Activated naive CD8-positive, alpha-beta T cell (primary cell): Measurements from ENCODE around the gene DRC3.

Source experiments
- H3K27ac Mint-ChIP-seq: one replicate; pipeline ENCODE4 v1.8.0; 2021; ENCODE audit warnings: mixed read lengths
- H3K27me3 Mint-ChIP-seq: one replicate; pipeline ENCODE4 v1.8.0; 2021; ENCODE audit warnings: mixed read lengths
- H3K36me3 Mint-ChIP-seq: one replicate; pipeline ENCODE4 v1.8.0; 2021; ENCODE audit warnings: mixed read lengths
- H3K4me1 Mint-ChIP-seq: one replicate; pipeline ENCODE4 v1.8.0; 2021; ENCODE audit warnings: low read depth, mixed read lengths
- H3K4me3 Mint-ChIP-seq: one replicate; pipeline ENCODE4 v1.8.0; 2021; ENCODE audit warnings: mild to moderate bottlenecking, mixed read lengths
- H3K9me3 Mint-ChIP-seq: one replicate; pipeline ENCODE4 v1.8.0; 2021; ENCODE audit warnings: low read depth, mixed read lengths

DRC3 gene

GRCh38 chr17:18006495-18007239 is 34.0 kb downstream of the DRC3 start:
- Mint-ChIP-seq H3K27ac (no peak overlapping the region), H3K9me3 (no peaks in the 10 kb centered on the region), H3K4me1 (no peaks in the 10 kb centered on the region), H3K36me3 (peaks cover 13% of the 10 kb centered on the region), H3K4me3 (no peak overlapping the region), H3K27me3 (no peaks in the 10 kb centered on the region)

- Mint-ChIP-seq H3K27me3 (no peaks in the 10 kb centered on the region), H3K4me1 (no peaks in the 10 kb centered on the region), H3K27ac (no peak overlapping the region), H3K4me3 (no peak overlapping the region), H3K9me3 (no peaks in the 10 kb centered on the region), H3K36me3 (peaks cover 16% of the 10 kb centered on the region)
Measured at GRCh38 chr17:18008496-18009268, 36.0 kb downstream of the DRC3 start.

GRCh38 chr17:18009609-18010420 is 37.2 kb downstream of the DRC3 start:
- Mint-ChIP-seq H3K27ac (no peak overlapping the region), H3K36me3 (peaks cover 16% of the 10 kb centered on the region), H3K27me3 (no peaks in the 10 kb centered on the region), H3K4me1 (no peaks in the 10 kb centered on the region), H3K9me3 (no peaks in the 10 kb centered on the region), H3K4me3 (no peak overlapping the region)

DNA sequence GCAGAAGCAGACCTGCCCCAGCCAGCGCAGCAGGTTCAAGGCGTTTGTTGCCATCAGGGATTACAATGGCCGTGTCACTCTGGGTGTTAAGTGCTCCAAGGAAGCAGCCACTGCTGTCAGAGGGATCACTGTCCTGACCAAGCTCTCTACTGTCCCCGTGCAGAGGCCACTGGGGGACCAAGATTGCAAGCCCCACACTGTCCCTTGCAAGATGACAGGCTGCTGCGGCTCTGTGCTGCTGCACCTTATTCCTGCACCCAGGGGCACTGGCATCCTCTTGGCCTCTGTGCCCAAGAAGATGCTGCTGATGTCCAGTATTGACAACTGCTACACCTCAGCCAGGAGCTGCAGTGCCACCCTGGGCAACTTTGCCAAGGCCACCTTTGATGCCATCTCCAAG is 38.6 kb downstream of the DRC3 start:
- no peak overlapping the region for H3K27ac Mint-ChIP-seq
- H3K4me1 Mint-ChIP-seq = no peaks in the 10 kb centered on the region
- H3K9me3 Mint-ChIP-seq = no peaks in the 10 kb centered on the region
- no peaks in the 10 kb centered on the region for H3K27me3 Mint-ChIP-seq
- H3K4me3 Mint-ChIP-seq = no peak overlapping the region
- H3K36me3 Mint-ChIP-seq = peaks cover 18% of the 10 kb centered on the region

GRCh38 chr17:18014006-18014405 is 41.3 kb downstream of the DRC3 start:
- Mint-ChIP-seq H3K4me1 (no peaks in the 10 kb centered on the region), H3K27ac (no peak overlapping the region), H3K27me3 (no peaks in the 10 kb centered on the region), H3K36me3 (peaks cover 14% of the 10 kb centered on the region), H3K9me3 (no peaks in the 10 kb centered on the region), H3K4me3 (no peak overlapping the region)

- Mint-ChIP-seq H3K27ac (no peak overlapping the region), H3K36me3 (peaks cover 9% of the 10 kb centered on the region)
Measured at GRCh38 chr17:18015593-18015992, 42.9 kb downstream of the DRC3 start.

DNA sequence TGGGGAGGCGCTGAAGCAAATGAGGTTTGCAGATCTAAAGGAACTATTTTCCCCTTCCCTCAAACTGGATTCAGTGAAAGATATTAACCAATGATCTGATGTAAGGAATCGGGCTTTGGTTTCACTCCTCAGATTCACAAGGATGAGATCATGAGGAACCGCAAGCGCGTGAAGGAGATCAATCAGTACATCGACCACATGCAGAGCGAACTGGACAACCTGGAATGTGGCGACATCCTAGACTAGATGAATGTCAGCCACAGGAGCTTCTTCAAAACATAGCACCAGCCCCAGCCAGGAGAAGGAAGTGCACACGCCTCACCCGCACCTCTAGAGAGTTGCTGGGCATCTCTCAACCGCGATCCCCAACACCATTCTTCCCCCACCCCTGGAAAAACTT is 43.8 kb downstream of the DRC3 start:
- Mint-ChIP-seq H3K27ac (no peak overlapping the region), H3K9me3 (no peaks in the 10 kb centered on the region), H3K4me3 (no peak overlapping the region), H3K27me3 (no peaks in the 10 kb centered on the region), H3K36me3 (peaks cover 9% of the 10 kb centered on the region), H3K4me1 (no peaks in the 10 kb centered on the region)

More at GRCh38 chr17:18015593-18015992, 42.9 kb downstream of the DRC3 start:
- Mint-ChIP-seq H3K4me3 (no peak overlapping the region), H3K9me3 (no peaks in the 10 kb centered on the region), H3K4me1 (no peaks in the 10 kb centered on the region), H3K27me3 (no peaks in the 10 kb centered on the region)

- no peak overlapping the region for H3K4me3 Mint-ChIP-seq
- no peaks in the 10 kb centered on the region for H3K9me3 Mint-ChIP-seq
- H3K36me3 Mint-ChIP-seq = peaks cover 9% of the 10 kb centered on the region
- no peaks in the 10 kb centered on the region for H3K4me1 Mint-ChIP-seq
- H3K27ac Mint-ChIP-seq = no peak overlapping the region
- no peaks in the 10 kb centered on the region for H3K27me3 Mint-ChIP-seq
Measured at GRCh38 chr17:18017958-18018357, 45.3 kb downstream of the DRC3 start.

GRCh38 chr17:18018411-18018921 is 45.8 kb downstream of the DRC3 start:
- H3K4me3 Mint-ChIP-seq = no peak overlapping the region
- no peak overlapping the region for H3K27ac Mint-ChIP-seq

GRCh38 chr17:18019838-18020154 is 47.1 kb downstream of the DRC3 start:
- Mint-ChIP-seq H3K27me3 (no peaks in the 10 kb centered on the region), H3K36me3 (peaks cover 7% of the 10 kb centered on the region), H3K9me3 (no peaks in the 10 kb centered on the region), H3K4me1 (no peaks in the 10 kb centered on the region), H3K4me3 (no peak overlapping the region), H3K27ac (no peak overlapping the region)

More at GRCh38 chr17:18018411-18018921, 45.8 kb downstream of the DRC3 start:
- H3K9me3 Mint-ChIP-seq = no peaks in the 10 kb centered on the region
- peaks cover 7% of the 10 kb centered on the region for H3K36me3 Mint-ChIP-seq
- H3K4me1 Mint-ChIP-seq = no peaks in the 10 kb centered on the region
- no peaks in the 10 kb centered on the region for H3K27me3 Mint-ChIP-seq

DNA sequence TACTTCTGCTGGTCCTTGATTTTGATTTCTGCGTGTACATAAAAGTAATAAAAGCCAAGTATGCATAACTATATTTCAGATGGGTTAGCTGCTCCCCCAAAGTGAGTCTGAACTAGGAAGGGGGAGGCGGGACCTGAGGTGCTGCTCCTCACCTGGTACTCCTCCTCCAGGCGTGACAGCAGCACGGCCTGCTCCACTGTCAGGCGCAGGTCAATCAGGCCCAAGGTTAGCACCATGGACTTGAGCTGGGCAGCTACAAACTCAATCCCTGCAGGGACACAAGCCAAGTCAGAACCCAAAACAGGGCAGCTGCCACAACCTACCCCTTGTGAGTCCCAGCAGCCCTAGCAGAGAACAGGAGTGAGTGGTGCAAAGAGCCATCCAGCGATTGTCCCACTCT is 48.3 kb downstream of the DRC3 start:
- peaks cover 8% of the 10 kb centered on the region for H3K4me1 Mint-ChIP-seq
- no peaks in the 10 kb centered on the region for H3K27me3 Mint-ChIP-seq
- H3K36me3 Mint-ChIP-seq = peaks cover 8% of the 10 kb centered on the region
- no peak overlapping the region for H3K27ac Mint-ChIP-seq
- no peaks in the 10 kb centered on the region for H3K9me3 Mint-ChIP-seq
- H3K4me3 Mint-ChIP-seq = no peak overlapping the region

GRCh38 chr17:18021372-18021771 is 48.7 kb downstream of the DRC3 start:
- Mint-ChIP-seq H3K36me3 (peaks cover 7% of the 10 kb centered on the region), H3K4me3 (no peak overlapping the region), H3K9me3 (no peaks in the 10 kb centered on the region), H3K27ac (no peak overlapping the region), H3K4me1 (peaks cover 12% of the 10 kb centered on the region), H3K27me3 (no peaks in the 10 kb centered on the region)

- H3K36me3 Mint-ChIP-seq = peaks cover 6% of the 10 kb centered on the region
- H3K4me3 Mint-ChIP-seq = peak overlapping the region; percentile 63
- H3K27me3 Mint-ChIP-seq = no peaks in the 10 kb centered on the region
- H3K9me3 Mint-ChIP-seq = no peaks in the 10 kb centered on the region
- peak overlapping the region; percentile 24 for H3K27ac Mint-ChIP-seq
- H3K4me1 Mint-ChIP-seq = peaks cover 17% of the 10 kb centered on the region
Measured at GRCh38 chr17:18025241-18025944, 52.7 kb downstream of the DRC3 start.

DNA sequence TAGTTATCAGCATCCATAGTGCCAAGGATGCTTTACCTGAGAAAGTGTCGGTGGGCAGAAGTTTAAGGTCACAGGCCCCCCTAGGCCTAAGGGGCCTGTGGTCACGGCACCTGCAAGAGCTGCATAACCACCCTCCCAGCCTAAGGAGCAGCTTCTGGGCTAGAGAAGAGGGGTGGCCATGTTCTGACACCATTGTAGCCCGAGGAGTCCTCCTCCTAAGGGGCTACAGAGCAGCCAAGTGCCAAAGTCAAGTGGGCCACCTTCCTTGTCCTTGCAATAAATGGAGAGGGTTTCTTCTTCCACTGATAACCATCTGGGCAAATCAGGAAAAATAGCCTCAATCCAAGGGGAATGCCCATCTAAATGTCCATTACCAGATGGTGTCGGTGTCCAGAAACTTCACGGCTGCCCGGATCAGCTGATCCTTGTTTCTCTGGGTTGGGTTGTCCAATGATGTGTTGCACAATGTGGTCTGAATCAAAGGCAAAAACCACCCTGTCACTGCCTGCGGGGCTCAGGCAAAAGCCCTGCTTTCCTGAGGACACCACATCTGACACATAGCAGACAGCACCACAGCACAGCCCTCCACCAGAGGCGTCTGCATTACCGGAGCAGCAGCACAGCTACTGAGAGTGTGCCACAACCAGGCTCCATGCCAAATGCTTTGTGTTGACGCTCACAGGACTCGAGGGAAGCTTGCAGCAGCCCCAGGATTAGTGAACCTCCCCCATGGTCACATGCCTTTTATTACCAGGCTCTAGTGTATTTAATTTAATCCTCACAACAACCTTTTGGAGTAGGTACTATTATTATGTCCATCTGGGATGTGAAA is 53.5 kb downstream of the DRC3 start:
- Mint-ChIP-seq H3K27me3 (no peaks in the 10 kb centered on the region), H3K4me3 (peak overlapping the region; percentile 63), H3K4me1 (peaks cover 17% of the 10 kb centered on the region), H3K27ac (peak overlapping the region; percentile 24), H3K36me3 (peaks cover 6% of the 10 kb centered on the region), H3K9me3 (no peaks in the 10 kb centered on the region)
